ENCODE results near the gene BARD1. TPM values are rescaled to one million over a fixed set of nuclear protein-coding genes. Genes with fewer than 3 reads are reported as not detected.

BARD1 gene
- total and polyA plus RNA-seq, 4 donors: 0.54 to 11.3 (median 3.0) TPM

GRCh38 chr2:214836568-214836967 lies 27.1 kb upstream of the BARD1 start:
- H3K4me1 ChIP-seq (ENCODE audit: control insufficient read depth in 4 of 4, insufficient read depth in 4 of 4, low read length in 3 of 4): no peaks in the 10 kb centered on the region
- no peaks in the 10 kb centered on the region for H3K36me3 ChIP-seq (ENCODE audit: control insufficient read depth in 4 of 4, insufficient read depth in 3 of 4, low read depth in 1 of 4, low read length in 3 of 4)
- TF ChIP-seq HNF4A (conservative IDR thresholded peaks at IDR 0.05) (no peak), YY1 (IDR thresholded peaks at IDR 0.05) (no peak), NR2F2 (IDR thresholded peaks at IDR 0.05) (no peak), MAX (IDR thresholded peaks at IDR 0.05) (no peak), EGR1 (IDR thresholded peaks at IDR 0.05; ENCODE audit: low read depth in 2 of 2) (no peak), ZBTB33 (IDR thresholded peaks at IDR 0.05) (no peak)
- DNase-seq (ENCODE audit: low spot score): no peak
- no peaks in the 10 kb centered on the region for H3K27me3 ChIP-seq (ENCODE audit: control insufficient read depth in 4 of 4, insufficient read depth in 4 of 4, low read length in 3 of 4)
- H3K4me3 ChIP-seq (ENCODE audit: low read depth in 1 of 3, low read length in 3 of 3): no peak overlapping the region
- H3K27ac ChIP-seq (ENCODE audit: low read depth in 1 of 2, low read length in 2 of 2): no peak overlapping the region
- no peaks in the 10 kb centered on the region for H3K9me3 ChIP-seq (ENCODE audit: control insufficient read depth in 4 of 4, low read length in 3 of 4)
- H3K9ac ChIP-seq (ENCODE audit: low read depth in 1 of 2, low read length in 2 of 2): no peak overlapping the region

GRCh38 chr2:214830794-214831346 lies 21.4 kb upstream of the BARD1 start:
- Histone ChIP-seq H3K4me1 (ENCODE audit: control insufficient read depth in 4 of 4, insufficient read depth in 4 of 4, low read length in 3 of 4) (no peaks in the 10 kb centered on the region), H3K4me3 (ENCODE audit: low read depth in 1 of 3, low read length in 3 of 3) (no peak overlapping the region), H3K9me3 (ENCODE audit: control insufficient read depth in 4 of 4, low read length in 3 of 4) (no peaks in the 10 kb centered on the region), H3K27ac (ENCODE audit: low read depth in 1 of 2, low read length in 2 of 2) (no peak overlapping the region), H3K9ac (ENCODE audit: low read depth in 1 of 2, low read length in 2 of 2) (no peak overlapping the region), H3K27me3 (ENCODE audit: control insufficient read depth in 4 of 4, insufficient read depth in 4 of 4, low read length in 3 of 4) (peaks cover 0 to 5% (median 0%) of the 10 kb centered on the region in 4 donors), H3K36me3 (ENCODE audit: control insufficient read depth in 4 of 4, insufficient read depth in 3 of 4, low read depth in 1 of 4, low read length in 3 of 4) (no peaks in the 10 kb centered on the region)
- TF ChIP-seq RAD21 (IDR thresholded peaks at IDR 0.05) (peak; percentile 69 to 74), HNF4G (IDR thresholded peaks at IDR 0.05) (no peak), CTCF (IDR thresholded peaks at IDR 0.05; ENCODE audit: low read depth, low read length, missing input control) (peak; percentile 25)
- DNase-seq (ENCODE audit: low spot score): no peak
- 63% methylated on average over 5 of the region's 5 CpGs for WGBS

- Histone ChIP-seq H3K27ac (ENCODE audit: low read depth in 1 of 2, low read length in 2 of 2) (no peak overlapping the region), H3K4me3 (ENCODE audit: low read depth in 1 of 3, low read length in 3 of 3) (no peak overlapping the region), H3K27me3 (ENCODE audit: control insufficient read depth in 4 of 4, insufficient read depth in 4 of 4, low read length in 3 of 4) (peaks cover 0 to under 1% (median 0%) of the 10 kb centered on the region in 4 donors), H3K4me1 (ENCODE audit: control insufficient read depth in 4 of 4, insufficient read depth in 4 of 4, low read length in 3 of 4) (no peaks in the 10 kb centered on the region), H3K36me3 (ENCODE audit: control insufficient read depth in 4 of 4, insufficient read depth in 3 of 4, low read depth in 1 of 4, low read length in 3 of 4) (no peaks in the 10 kb centered on the region), H3K9me3 (ENCODE audit: control insufficient read depth in 4 of 4, low read length in 3 of 4) (no peaks in the 10 kb centered on the region), H3K9ac (ENCODE audit: low read depth in 1 of 2, low read length in 2 of 2) (no peak overlapping the region)
- WGBS: 66% methylated on average over 1 of the region's 1 CpG
- no peak for DNase-seq (ENCODE audit: low spot score)
- TF ChIP-seq SP1 (IDR thresholded peaks at IDR 0.05): no peak
- no peak for TF ChIP-seq HNF4A (conservative IDR thresholded peaks at IDR 0.05)
- TF ChIP-seq FOXA1 (IDR thresholded peaks at IDR 0.05): no peak
- no peak for TF ChIP-seq RAD21 (IDR thresholded peaks at IDR 0.05)
- TF ChIP-seq TAF1 (conservative IDR thresholded peaks at IDR 0.05): no peak
- TF ChIP-seq HNF4G (IDR thresholded peaks at IDR 0.05): no peak
- TF ChIP-seq RXRA (IDR thresholded peaks at IDR 0.05): no peak
- no peak for TF ChIP-seq NR2F2 (IDR thresholded peaks at IDR 0.05)
- TF ChIP-seq ZBTB33 (IDR thresholded peaks at IDR 0.05): no peak
- no peak for TF ChIP-seq CTCF (IDR thresholded peaks at IDR 0.05; ENCODE audit: low read depth, low read length, missing input control)
- no peak for TF ChIP-seq ATF3 (IDR thresholded peaks at IDR 0.05)
- no peak for TF ChIP-seq JUND (IDR thresholded peaks at IDR 0.05)
- no peak for TF ChIP-seq FOXA2 (IDR thresholded peaks at IDR 0.05)
Measured at GRCh38 chr2:214816008-214816533, 6.6 kb upstream of the BARD1 start.

Data from liver (tissue), 9 donors.